Measurements from ENCODE around the gene PRKCH.

- TF ChIP-seq, protein P1, sequence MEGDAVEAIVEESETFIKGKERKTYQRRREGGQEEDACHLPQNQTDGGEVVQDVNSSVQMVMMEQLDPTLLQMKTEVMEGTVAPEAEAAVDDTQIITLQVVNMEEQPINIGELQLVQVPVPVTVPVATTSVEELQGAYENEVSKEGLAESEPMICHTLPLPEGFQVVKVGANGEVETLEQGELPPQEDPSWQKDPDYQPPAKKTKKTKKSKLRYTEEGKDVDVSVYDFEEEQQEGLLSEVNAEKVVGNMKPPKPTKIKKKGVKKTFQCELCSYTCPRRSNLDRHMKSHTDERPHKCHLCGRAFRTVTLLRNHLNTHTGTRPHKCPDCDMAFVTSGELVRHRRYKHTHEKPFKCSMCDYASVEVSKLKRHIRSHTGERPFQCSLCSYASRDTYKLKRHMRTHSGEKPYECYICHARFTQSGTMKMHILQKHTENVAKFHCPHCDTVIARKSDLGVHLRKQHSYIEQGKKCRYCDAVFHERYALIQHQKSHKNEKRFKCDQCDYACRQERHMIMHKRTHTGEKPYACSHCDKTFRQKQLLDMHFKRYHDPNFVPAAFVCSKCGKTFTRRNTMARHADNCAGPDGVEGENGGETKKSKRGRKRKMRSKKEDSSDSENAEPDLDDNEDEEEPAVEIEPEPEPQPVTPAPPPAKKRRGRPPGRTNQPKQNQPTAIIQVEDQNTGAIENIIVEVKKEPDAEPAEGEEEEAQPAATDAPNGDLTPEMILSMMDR (IDR thresholded peaks at IDR 0.05; ENCODE audit: insufficient read depth, low read length, poor library complexity, severe bottlenecking), result no peak
- TF ChIP-seq EZH2phosphoT487 (conservative IDR thresholded peaks at IDR 0.05; ENCODE audit: low read length), result no peak
Observed at GRCh38 chr14:61368114-61368710, 46.8 kb downstream of the PRKCH start.

Data from SU-DHL-6 (cell line).